Stimulated activated memory B cell treated with anti-CD40 and anti-IgM and Interleukin-4, amounts not matched to agents 10 μg/mL and 1 μg/mL and 100 μg/mL, for 72 hours (primary cell): ENCODE measurements around the gene SIMC1.

Experiments used
- ATAC-seq: fragments of 150-1000 bp; cut with Tn5 transposase; 2 replicates; pipeline ENCODE4 v1.10.0; 2021
- H3K27ac Mint-ChIP-seq: one replicate; pipeline ENCODE4 v1.8.0; 2022; ENCODE audit warnings: mild to moderate bottlenecking, mixed read lengths
- H3K27me3 Mint-ChIP-seq: one replicate; pipeline ENCODE4 v1.8.0; 2022; ENCODE audit warnings: mixed read lengths
- H3K36me3 Mint-ChIP-seq: one replicate; pipeline ENCODE4 v1.8.0; 2022; ENCODE audit warnings: mixed read lengths
- H3K4me1 Mint-ChIP-seq: one replicate; pipeline ENCODE4 v1.8.0; 2022; ENCODE audit warnings: mixed read lengths
- H3K4me3 Mint-ChIP-seq: one replicate; pipeline ENCODE4 v1.8.0; 2022; ENCODE audit warnings: mild to moderate bottlenecking, moderate library complexity, mixed read lengths
- H3K9me3 Mint-ChIP-seq: one replicate; pipeline ENCODE4 v1.8.0; 2022; ENCODE audit warnings: mixed read lengths

The SIMC1 gene

GRCh38 chr5:176320577-176320976 lies 82.4 kb downstream of the SIMC1 start:
- Mint-ChIP-seq H3K27me3 (no peaks in the 10 kb centered on the region), H3K4me1 (no peaks in the 10 kb centered on the region), H3K9me3 (no peaks in the 10 kb centered on the region), H3K27ac (no peak overlapping the region), H3K36me3 (peaks cover 25% of the 10 kb centered on the region), H3K4me3 (no peak overlapping the region)
- no peak for ATAC-seq

DNA sequence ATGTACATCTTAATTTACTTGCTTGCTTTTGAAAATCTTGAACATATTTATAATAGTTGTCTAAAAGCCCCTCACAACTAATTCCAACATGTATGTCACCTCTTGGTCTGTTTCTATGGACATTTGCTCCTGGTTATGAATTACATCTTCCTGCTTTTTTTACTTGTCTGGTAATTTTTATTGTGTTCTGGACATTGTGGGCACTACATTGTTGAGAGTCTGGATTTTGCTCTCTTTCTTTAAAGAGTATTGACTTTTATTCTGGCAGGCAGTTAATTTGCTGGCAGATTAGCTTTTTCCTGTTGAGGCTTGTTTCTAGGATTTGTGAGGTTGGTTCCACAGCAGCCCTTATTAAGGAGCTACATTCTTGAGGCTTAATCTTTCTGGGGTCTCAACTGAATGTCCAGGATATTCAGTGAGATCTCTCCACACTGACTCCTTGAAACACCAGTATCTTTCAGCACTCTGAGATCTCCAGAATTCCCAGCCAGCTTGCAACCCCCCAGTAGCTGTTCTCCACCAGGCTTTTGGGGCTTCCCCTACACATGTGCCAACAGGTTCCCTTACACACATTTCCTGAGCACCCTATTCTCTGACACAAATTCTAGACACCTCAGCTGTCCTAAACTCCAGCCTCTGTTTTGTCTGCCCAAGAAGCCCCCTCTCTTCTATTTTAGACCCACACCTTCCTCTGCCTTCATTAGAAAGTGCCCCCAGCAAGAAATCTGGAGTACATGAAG lies 96.0 kb downstream of the SIMC1 start:
- peaks cover 37% of the 10 kb centered on the region for H3K36me3 Mint-ChIP-seq
- H3K27ac Mint-ChIP-seq, result no peak overlapping the region

DNA sequence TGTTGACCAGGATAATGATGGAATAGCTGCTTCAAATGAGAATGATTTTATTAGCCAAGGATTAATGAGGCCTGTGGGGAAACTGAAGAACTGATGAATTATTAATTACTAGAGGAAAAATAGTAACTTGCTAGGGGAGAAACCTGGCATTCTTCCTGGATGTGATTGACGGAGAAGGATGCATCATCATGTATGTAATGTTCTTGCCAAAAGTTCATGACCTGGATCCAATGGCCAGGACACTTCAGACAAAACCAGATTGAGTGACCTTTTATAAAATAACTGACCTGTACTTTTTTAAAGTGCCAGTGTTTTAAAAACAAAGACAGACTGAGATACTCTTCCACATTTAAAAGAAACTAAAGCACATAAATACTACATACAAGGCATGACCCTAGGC lies 99.7 kb downstream of the SIMC1 start:
- H3K27me3 Mint-ChIP-seq, result no peaks in the 10 kb centered on the region
- no peaks in the 10 kb centered on the region for H3K4me1 Mint-ChIP-seq
- no peak for ATAC-seq
- no peak overlapping the region for H3K4me3 Mint-ChIP-seq
- peaks cover 51% of the 10 kb centered on the region for H3K36me3 Mint-ChIP-seq
- H3K27ac Mint-ChIP-seq, result no peak overlapping the region
- peaks cover 6% of the 10 kb centered on the region for H3K9me3 Mint-ChIP-seq

More for the DNA sequence above, 96.0 kb downstream of the SIMC1 start:
- ATAC-seq, result no peak
- Mint-ChIP-seq H3K4me1 (no peaks in the 10 kb centered on the region), H3K4me3 (no peak overlapping the region), H3K9me3 (peaks cover 6% of the 10 kb centered on the region), H3K27me3 (no peaks in the 10 kb centered on the region)

DNA sequence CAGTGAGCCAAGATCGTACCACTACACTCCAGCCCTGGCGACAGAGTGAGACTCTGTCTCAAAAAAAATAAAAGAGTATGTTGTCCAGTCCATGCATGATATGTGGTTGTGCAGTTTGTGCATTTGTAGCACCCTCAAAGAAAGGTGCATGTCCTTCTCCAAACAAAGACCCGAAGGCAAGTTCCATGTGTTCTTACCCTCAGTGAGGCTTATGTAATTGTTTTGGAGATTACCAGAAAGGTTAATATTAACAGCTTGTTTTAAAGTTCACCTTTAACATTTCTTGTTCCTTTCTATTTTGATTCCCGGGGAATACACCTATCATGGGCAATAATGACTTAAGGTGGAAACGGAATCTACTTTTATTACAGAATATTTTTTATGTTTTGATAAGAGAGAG lies 101.1 kb downstream of the SIMC1 start:
- ATAC-seq, result no peak
- Mint-ChIP-seq H3K36me3 (peaks cover 42% of the 10 kb centered on the region), H3K27ac (no peak overlapping the region), H3K27me3 (no peaks in the 10 kb centered on the region), H3K4me3 (no peak overlapping the region), H3K4me1 (no peaks in the 10 kb centered on the region), H3K9me3 (no peaks in the 10 kb centered on the region)

GRCh38 chr5:176341325-176342157 lies 103.3 kb downstream of the SIMC1 start:
- Mint-ChIP-seq H3K27ac (no peak overlapping the region), H3K4me3 (no peak overlapping the region), H3K4me1 (no peaks in the 10 kb centered on the region), H3K27me3 (no peaks in the 10 kb centered on the region), H3K9me3 (no peaks in the 10 kb centered on the region), H3K36me3 (peaks cover 34% of the 10 kb centered on the region)
- ATAC-seq, result no peak

- no peak for ATAC-seq
- H3K27me3 Mint-ChIP-seq, result no peaks in the 10 kb centered on the region
- H3K9me3 Mint-ChIP-seq, result no peaks in the 10 kb centered on the region
- peak overlapping the region; percentile 4 for H3K27ac Mint-ChIP-seq
- no peak overlapping the region for H3K4me3 Mint-ChIP-seq
- peaks cover 28% of the 10 kb centered on the region for H3K36me3 Mint-ChIP-seq
- no peaks in the 10 kb centered on the region for H3K4me1 Mint-ChIP-seq
Measured at GRCh38 chr5:176342158-176342483, 103.9 kb downstream of the SIMC1 start.

DNA sequence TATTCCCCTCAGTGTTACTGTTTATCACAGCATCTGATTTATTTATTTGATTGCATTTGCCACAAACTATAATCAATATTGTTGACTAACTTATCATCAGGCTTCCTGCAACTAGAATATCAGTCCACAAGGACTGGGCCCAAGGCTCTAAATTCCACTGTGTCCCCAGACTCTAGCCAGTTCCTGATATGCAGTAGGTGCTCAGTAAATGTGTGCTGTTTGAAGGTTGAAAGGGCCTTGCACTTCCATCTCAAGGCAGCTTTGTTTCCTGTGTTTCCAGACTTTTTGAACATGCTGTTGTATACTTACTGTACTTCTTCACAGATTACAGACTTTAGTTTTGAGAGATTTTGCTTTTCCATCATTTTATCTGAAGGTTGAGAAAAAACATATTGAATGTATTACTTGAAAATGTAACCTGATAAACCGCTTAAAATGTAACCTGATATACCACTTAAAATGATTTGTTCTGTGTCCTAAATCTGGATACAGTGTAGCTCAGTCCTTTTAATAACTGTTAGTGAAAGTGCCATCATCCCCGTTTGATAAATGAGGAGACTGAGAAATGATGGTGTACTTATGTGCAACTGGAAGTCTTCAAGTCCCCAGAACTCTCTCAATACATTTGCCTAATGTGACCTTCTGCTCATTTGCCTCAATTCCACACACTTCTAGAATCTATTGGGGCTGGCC lies 104.7 kb downstream of the SIMC1 start:
- no peaks in the 10 kb centered on the region for H3K9me3 Mint-ChIP-seq
- no peaks in the 10 kb centered on the region for H3K4me1 Mint-ChIP-seq
- ATAC-seq, result no peak
- H3K27me3 Mint-ChIP-seq, result no peaks in the 10 kb centered on the region
- peaks cover 32% of the 10 kb centered on the region for H3K36me3 Mint-ChIP-seq
- H3K4me3 Mint-ChIP-seq, result no peak overlapping the region
- H3K27ac Mint-ChIP-seq, result peak overlapping the region; percentile 4

DNA sequence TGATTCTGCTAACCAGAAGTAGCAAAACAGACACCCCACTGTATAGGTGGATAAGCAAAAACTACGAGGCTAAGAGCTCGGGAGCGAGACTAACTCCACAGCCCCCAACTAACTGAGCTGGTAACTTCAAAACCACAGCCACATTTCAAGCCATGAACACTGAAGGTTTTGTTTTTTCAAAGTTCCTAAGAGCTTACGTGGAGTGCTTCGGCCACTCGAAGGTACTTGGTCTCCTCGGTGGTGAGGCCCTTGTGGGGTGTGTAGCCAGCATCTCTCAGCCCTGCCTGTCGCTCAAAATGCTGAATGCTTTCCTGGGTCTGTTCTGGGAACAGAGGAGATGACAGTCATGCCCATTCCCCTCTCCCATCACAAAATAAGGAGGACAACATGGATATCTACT lies 112.2 kb downstream of the SIMC1 start:
- Mint-ChIP-seq H3K27ac (no peak overlapping the region), H3K4me1 (peaks cover 24% of the 10 kb centered on the region), H3K27me3 (no peaks in the 10 kb centered on the region), H3K9me3 (no peaks in the 10 kb centered on the region), H3K36me3 (peaks cover 60% of the 10 kb centered on the region), H3K4me3 (no peak overlapping the region)
- ATAC-seq, result no peak

GRCh38 chr5:176352116-176352878 lies 114.1 kb downstream of the SIMC1 start:
- H3K27ac Mint-ChIP-seq, result peak overlapping the region; percentile 52
- no peaks in the 10 kb centered on the region for H3K27me3 Mint-ChIP-seq
- ATAC-seq, result peak; percentile 31
- peaks cover 61% of the 10 kb centered on the region for H3K36me3 Mint-ChIP-seq
- H3K9me3 Mint-ChIP-seq, result no peaks in the 10 kb centered on the region
- no peak overlapping the region for H3K4me3 Mint-ChIP-seq
- peaks cover 26% of the 10 kb centered on the region for H3K4me1 Mint-ChIP-seq

- no peak overlapping the region for H3K4me3 Mint-ChIP-seq
- peaks cover 37% of the 10 kb centered on the region for H3K4me1 Mint-ChIP-seq
- peaks cover 59% of the 10 kb centered on the region for H3K36me3 Mint-ChIP-seq
- no peak overlapping the region for H3K27ac Mint-ChIP-seq
- H3K27me3 Mint-ChIP-seq, result no peaks in the 10 kb centered on the region
- H3K9me3 Mint-ChIP-seq, result no peaks in the 10 kb centered on the region
- ATAC-seq, result no peak
Measured at GRCh38 chr5:176353533-176353932, 115.3 kb downstream of the SIMC1 start.

DNA sequence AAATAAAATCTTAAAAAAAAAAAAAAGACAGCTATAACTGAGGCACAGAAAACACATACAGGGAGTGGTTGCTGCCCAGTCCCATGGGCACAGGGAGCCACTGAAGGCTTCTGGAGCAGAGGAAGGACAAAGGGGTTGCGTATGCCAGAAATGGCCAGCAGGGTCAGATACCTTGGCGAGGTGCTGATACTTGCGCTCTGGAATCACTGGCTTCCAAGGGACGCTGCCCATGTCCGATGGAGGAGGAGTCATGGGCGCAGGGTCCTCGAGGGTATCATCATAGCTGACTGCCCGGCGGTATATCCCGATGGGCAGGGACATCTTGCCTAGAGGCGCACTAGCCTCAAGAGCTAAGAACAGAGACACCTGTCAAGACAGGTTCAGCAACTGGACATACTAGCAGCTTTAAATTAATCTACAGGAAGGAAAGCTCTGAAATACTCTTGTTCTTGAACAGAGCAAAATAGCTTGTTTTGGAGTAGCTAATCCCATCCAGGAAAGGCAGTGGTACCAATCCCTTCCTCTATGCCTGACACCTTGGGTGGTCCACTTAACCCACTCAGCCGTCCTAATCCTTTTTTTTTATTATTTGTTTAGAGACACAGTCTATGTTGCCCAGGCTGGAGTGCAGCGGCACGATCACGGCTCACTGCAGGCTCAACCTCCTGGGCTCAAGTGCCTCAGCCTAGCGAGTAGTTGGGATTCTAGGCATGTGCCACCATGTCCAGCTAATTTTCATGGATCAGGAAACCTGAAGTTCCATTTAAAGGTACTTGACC lies 117.4 kb downstream of the SIMC1 start:
- Mint-ChIP-seq H3K9me3 (no peaks in the 10 kb centered on the region), H3K36me3 (peaks cover 42% of the 10 kb centered on the region), H3K4me3 (no peak overlapping the region), H3K27ac (no peak overlapping the region), H3K27me3 (no peaks in the 10 kb centered on the region), H3K4me1 (peaks cover 48% of the 10 kb centered on the region)
- ATAC-seq, result no peak

DNA sequence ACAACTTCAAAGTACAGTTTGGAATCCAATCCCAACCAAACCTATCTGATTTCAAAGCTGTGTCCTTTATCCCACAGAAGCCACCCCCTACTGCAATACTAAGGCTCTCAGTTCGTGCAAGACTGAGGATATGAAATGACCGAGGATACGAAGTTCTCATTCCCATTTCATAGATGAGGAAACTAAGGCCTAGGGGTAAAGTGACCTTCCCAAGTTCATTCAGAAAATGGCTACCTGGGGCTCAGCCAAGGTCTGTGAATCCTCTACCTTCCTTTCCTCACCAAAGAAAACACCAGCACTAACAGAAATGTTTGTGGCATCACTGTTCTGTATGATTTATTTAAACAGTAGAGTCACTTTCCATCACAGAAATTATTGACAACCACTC lies 117.9 kb downstream of the SIMC1 start:
- no peak overlapping the region for H3K4me3 Mint-ChIP-seq
- ATAC-seq, result no peak
- H3K27me3 Mint-ChIP-seq, result no peaks in the 10 kb centered on the region
- H3K4me1 Mint-ChIP-seq, result peaks cover 54% of the 10 kb centered on the region
- H3K27ac Mint-ChIP-seq, result no peak overlapping the region
- H3K36me3 Mint-ChIP-seq, result peaks cover 38% of the 10 kb centered on the region
- H3K9me3 Mint-ChIP-seq, result no peaks in the 10 kb centered on the region

DNA sequence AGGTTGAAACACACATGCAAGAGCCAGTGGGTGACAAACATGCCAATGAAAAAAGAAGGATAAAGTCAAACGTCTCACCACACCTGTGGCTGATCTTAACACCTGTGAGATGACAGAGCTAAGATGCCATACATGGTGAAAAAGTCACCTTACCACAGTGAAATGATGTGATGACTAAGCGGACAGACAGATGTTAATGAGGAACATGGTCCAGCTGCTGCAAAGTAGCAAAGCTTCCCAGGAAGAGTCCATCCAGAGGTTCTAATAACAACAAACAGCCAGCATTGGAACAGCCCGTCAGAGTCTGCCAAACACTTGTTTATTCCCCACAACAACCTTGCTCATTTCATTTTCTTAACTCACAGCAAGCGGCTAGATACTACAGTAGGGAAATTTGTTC lies 121.4 kb downstream of the SIMC1 start:
- Mint-ChIP-seq H3K4me1 (peaks cover 47% of the 10 kb centered on the region), H3K27me3 (no peaks in the 10 kb centered on the region), H3K36me3 (peaks cover 18% of the 10 kb centered on the region), H3K4me3 (peak overlapping the region; percentile 36), H3K27ac (no peak overlapping the region), H3K9me3 (no peaks in the 10 kb centered on the region)
- ATAC-seq, result no peak

GRCh38 chr5:176360894-176361436 lies 122.7 kb downstream of the SIMC1 start:
- Mint-ChIP-seq H3K27ac (peak overlapping the region; percentile 98), H3K4me3 (peak overlapping the region; percentile 99), H3K27me3 (no peaks in the 10 kb centered on the region), H3K36me3 (peaks cover 14% of the 10 kb centered on the region), H3K4me1 (peaks cover 44% of the 10 kb centered on the region), H3K9me3 (no peaks in the 10 kb centered on the region)
- peak; percentile 0 for ATAC-seq
